Measurements from ENCODE around the gene DSPP. TPM values are rescaled to one million over a fixed set of nuclear protein-coding genes. Genes with fewer than 3 reads are reported as not detected.

The DSPP gene
- total RNA-seq, 1 experiment from 2014 or later = not detected

DNA sequence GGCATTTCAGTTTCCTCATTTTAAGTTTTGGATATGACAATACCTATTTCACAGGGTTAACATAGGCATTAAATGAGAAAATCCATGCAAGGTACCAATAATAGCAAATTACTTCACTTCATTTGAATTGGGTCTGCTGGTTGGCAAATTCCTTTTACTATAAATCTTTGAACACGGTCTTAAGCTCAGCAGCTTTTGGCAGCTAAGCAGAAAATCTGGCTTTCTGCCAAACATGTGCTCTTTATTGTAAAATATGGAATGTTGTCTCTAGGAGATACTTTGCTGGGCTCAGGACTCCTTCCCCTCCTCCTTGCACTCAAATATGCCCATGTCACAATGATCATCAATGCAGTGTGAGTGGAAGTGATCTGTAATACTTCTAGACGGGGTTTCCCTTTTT lies 24.9 kb downstream of the DSPP start:
- H3K9ac ChIP-seq (ENCODE audit: extremely low read depth, insufficient read length, low read length) = no peak overlapping the region

More for the DNA sequence above, 24.9 kb downstream of the DSPP start:
- WGBS (ENCODE audit: extremely low coverage, insufficient read length, low lambda C conversion rate) = no CpG with 5 or more reads among the region's 2 CpGs
- no peak overlapping the region for H3K27ac ChIP-seq (ENCODE audit: insufficient read length, low read depth, low read length)
- Mint-ChIP-seq H3K27ac (no peak overlapping the region), H3K27me3 (ENCODE audit: low read depth) (peaks cover 1% of the 10 kb centered on the region), H3K4me3 (no peak overlapping the region), H3K9me3 (no peaks in the 10 kb centered on the region; a peak in 1 of 5 replicates), H3K4me1 (peaks cover 0 to 2% of the 10 kb centered on the region in 2 experiments; a peak in 1 of 4 replicates), H3K36me3 (ENCODE audit: insufficient read depth in 1 of 3, low read depth in 3 of 3) (no peaks in the 10 kb centered on the region)
- TF ChIP-seq, protein P1, sequence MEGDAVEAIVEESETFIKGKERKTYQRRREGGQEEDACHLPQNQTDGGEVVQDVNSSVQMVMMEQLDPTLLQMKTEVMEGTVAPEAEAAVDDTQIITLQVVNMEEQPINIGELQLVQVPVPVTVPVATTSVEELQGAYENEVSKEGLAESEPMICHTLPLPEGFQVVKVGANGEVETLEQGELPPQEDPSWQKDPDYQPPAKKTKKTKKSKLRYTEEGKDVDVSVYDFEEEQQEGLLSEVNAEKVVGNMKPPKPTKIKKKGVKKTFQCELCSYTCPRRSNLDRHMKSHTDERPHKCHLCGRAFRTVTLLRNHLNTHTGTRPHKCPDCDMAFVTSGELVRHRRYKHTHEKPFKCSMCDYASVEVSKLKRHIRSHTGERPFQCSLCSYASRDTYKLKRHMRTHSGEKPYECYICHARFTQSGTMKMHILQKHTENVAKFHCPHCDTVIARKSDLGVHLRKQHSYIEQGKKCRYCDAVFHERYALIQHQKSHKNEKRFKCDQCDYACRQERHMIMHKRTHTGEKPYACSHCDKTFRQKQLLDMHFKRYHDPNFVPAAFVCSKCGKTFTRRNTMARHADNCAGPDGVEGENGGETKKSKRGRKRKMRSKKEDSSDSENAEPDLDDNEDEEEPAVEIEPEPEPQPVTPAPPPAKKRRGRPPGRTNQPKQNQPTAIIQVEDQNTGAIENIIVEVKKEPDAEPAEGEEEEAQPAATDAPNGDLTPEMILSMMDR (conservative IDR thresholded peaks at IDR 0.05) = no peak
- no peaks in the 10 kb centered on the region for H3K27me3 ChIP-seq (ENCODE audit: insufficient read depth, low read length)
- no peak overlapping the region for H2BK15ac ChIP-seq (ENCODE audit: low read depth, low read length)
- no peak overlapping the region for H2AFZ ChIP-seq (ENCODE audit: low read length)
- no peak overlapping the region for H2BK20ac ChIP-seq (ENCODE audit: low read depth, low read length, poor library complexity, severe bottlenecking)
- no peak overlapping the region for H3K18ac ChIP-seq (ENCODE audit: insufficient read length, low read depth, low read length)
- H4K20me1 ChIP-seq (ENCODE audit: control insufficient read depth, insufficient read depth, insufficient read length) = no peaks in the 10 kb centered on the region
- no peak overlapping the region for H2AK5ac ChIP-seq (ENCODE audit: insufficient read length, low read length)
- DNase-seq = no peak
- no peak overlapping the region for H3K56ac ChIP-seq (ENCODE audit: insufficient read length, low read depth, low read length)
- H2BK12ac ChIP-seq (ENCODE audit: insufficient read length, low read depth, low read length) = no peak overlapping the region
- H3K9me3 ChIP-seq (ENCODE audit: control insufficient read depth, low read depth, low read length) = no peaks in the 10 kb centered on the region
- no peak overlapping the region for H3T11ph ChIP-seq (ENCODE audit: low read length)
- no peak overlapping the region for H3K4ac ChIP-seq (ENCODE audit: low read depth, low read length)
- no peak overlapping the region for H4K91ac ChIP-seq (ENCODE audit: insufficient read length, low read depth, low read length)
- no peak overlapping the region for H4K8ac ChIP-seq (replicated peaks; ENCODE audit: insufficient read length, low read depth, low read length)
- no peak overlapping the region for H3K14ac ChIP-seq (ENCODE audit: insufficient read depth, low read length)
- H3K79me2 ChIP-seq (ENCODE audit: insufficient read depth, low read length) = no peaks in the 10 kb centered on the region
- H3K23ac ChIP-seq (ENCODE audit: insufficient read length, low read depth, low read length) = no peak overlapping the region
- no peaks in the 10 kb centered on the region for H3K79me1 ChIP-seq (ENCODE audit: insufficient read depth, low read depth, low read length, poor library complexity, severe bottlenecking)
- no peak overlapping the region for H4K5ac ChIP-seq (ENCODE audit: insufficient read length, low read depth, low read length)
- H2BK120ac ChIP-seq (ENCODE audit: low read depth, low read length, poor library complexity, severe bottlenecking) = no peak overlapping the region
- no peaks in the 10 kb centered on the region for H3K23me2 ChIP-seq (ENCODE audit: insufficient read length, low read depth, low read length, poor library complexity, severe bottlenecking)
- no peaks in the 10 kb centered on the region; the same call in 1 of the 2 replicates for H3K4me1 ChIP-seq (ENCODE audit: insufficient read depth, low read length)
- H2BK5ac ChIP-seq (ENCODE audit: insufficient read length, low read length) = no peak overlapping the region
- no peak overlapping the region for H3K4me2 ChIP-seq (ENCODE audit: insufficient read depth, insufficient read length, low read length)
